Measurements from ENCODE around the gene RNF125. TPM values are rescaled to one million over a fixed set of nuclear protein-coding genes. Genes with fewer than 3 reads are reported as not detected.

RNF125 gene
- total and polyA plus RNA-seq, 9 of the 15 experiments (the other 6 are each of a cell fraction or from before 2014, with no cell fraction given) = 0.01 to 0.29 (median 0.07) TPM; not detected in 1

DNA sequence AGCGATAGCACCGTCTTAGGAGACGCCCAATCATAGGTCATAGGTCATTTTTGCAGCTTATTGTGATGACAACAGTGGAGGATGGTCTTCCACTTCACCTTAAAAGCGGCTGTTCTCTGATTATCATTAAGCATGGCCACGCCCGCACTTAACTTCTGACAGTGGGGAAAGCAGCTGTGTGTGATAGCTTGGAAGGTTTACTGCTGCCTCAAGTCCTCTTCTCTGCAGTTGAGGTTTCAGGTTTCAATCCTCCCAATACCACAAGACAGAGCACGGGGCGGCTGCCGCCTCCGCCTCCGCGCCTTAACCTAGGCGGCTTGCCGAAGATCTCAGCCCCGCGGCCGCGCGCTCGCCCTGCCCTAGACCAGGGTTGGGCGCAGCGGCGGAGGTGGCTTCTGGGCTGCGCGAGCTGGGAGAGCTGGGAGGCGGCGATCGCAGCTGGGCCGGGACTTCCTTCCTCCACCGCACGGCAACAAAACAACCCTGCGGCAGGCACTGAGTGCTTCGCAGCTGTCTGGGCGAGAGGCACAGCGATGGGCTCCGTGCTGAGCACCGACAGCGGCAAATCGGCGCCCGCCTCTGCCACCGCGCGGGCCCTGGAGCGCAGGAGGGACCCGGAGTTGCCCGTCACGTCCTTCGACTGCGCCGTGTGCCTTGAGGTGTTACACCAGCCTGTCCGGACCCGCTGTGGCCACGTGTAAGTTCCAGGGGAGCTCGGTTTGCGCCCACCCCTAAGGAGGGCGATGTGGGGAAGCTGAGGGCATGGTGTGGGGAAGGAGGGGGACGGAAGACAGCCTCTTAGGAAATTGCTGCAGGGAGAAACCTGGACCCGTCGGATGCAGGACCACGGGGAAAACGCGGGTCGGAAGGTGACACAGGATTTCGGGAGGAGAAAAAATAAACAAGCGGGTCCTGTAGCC lies at the start of gene RNF125 (continued):
- TF ChIP-seq KDM5B (IDR thresholded peaks at IDR 0.05; ENCODE audit: insufficient replicate concordance, low read depth, low read length) (peak; percentile 52), RBFOX2 (IDR thresholded peaks at IDR 0.05; ENCODE audit: low read depth, low read length) (peak; percentile 41; the same call in 1 of the 2 replicates), PHF20 (IDR thresholded peaks at IDR 0.05; ENCODE audit: partially characterized antibody) (peak; percentile 56), ZNF780A (CRISPR knock-in tag; IDR thresholded peaks at IDR 0.05) (no peak), SP1 (CRISPR knock-in tag; IDR thresholded peaks at IDR 0.05) (0 out of 2 replicates have a peak, but pooled peaks have one; percentile 14), ILK (tag; IDR thresholded peaks at IDR 0.05; ENCODE audit: borderline replicate concordance, low read depth) (no peak), JUND (IDR thresholded peaks at IDR 0.05; ENCODE audit: borderline replicate concordance, low read depth, low read length) (peak; percentile 39; the same call in 1 of the 2 replicates), JUND (tag; IDR thresholded peaks at IDR 0.05; ENCODE audit: borderline replicate concordance, low read depth, low read length) (peak; percentile 12; the same call in 1 of the 3 replicates), TAF1 (IDR thresholded peaks at IDR 0.05; ENCODE audit: control insufficient read depth, extremely low read depth, insufficient read depth, low read length, severe bottlenecking) (no peak), ZNF12 (CRISPR knock-in tag; IDR thresholded peaks at IDR 0.05) (no peak), TBP (optimal IDR thresholded peaks at IDR 0.05; ENCODE audit: low read depth, low read length) (peak; percentile 9), CREB1 (IDR thresholded peaks at IDR 0.05) (0 out of 2 replicates have a peak, but pooled peaks have one; percentile 34), CREB1 (CRISPR knock-in tag; IDR thresholded peaks at IDR 0.05) (no peak), WHSC1 (IDR thresholded peaks at IDR 0.05; ENCODE audit: low read length) (no peak), ZNF696 (CRISPR knock-in tag; conservative IDR thresholded peaks at IDR 0.05) (no peak), CBFA2T3 (IDR thresholded peaks at IDR 0.05) (peak; percentile 82), MEF2D (tag; conservative IDR thresholded peaks at IDR 0.05; ENCODE audit: low read depth) (no peak)
- TF ChIP-seq, protein P1, sequence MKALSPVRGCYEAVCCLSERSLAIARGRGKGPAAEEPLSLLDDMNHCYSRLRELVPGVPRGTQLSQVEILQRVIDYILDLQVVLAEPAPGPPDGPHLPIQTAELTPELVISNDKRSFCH (CRISPR knock-in tag; IDR thresholded peaks at IDR 0.05) = no peak
- TF ChIP-seq, protein P1 (tag; IDR thresholded peaks at IDR 0.05) = 0 out of 2 replicates have a peak, but pooled peaks have one; percentile 44
- TF ChIP-seq, protein P2, sequence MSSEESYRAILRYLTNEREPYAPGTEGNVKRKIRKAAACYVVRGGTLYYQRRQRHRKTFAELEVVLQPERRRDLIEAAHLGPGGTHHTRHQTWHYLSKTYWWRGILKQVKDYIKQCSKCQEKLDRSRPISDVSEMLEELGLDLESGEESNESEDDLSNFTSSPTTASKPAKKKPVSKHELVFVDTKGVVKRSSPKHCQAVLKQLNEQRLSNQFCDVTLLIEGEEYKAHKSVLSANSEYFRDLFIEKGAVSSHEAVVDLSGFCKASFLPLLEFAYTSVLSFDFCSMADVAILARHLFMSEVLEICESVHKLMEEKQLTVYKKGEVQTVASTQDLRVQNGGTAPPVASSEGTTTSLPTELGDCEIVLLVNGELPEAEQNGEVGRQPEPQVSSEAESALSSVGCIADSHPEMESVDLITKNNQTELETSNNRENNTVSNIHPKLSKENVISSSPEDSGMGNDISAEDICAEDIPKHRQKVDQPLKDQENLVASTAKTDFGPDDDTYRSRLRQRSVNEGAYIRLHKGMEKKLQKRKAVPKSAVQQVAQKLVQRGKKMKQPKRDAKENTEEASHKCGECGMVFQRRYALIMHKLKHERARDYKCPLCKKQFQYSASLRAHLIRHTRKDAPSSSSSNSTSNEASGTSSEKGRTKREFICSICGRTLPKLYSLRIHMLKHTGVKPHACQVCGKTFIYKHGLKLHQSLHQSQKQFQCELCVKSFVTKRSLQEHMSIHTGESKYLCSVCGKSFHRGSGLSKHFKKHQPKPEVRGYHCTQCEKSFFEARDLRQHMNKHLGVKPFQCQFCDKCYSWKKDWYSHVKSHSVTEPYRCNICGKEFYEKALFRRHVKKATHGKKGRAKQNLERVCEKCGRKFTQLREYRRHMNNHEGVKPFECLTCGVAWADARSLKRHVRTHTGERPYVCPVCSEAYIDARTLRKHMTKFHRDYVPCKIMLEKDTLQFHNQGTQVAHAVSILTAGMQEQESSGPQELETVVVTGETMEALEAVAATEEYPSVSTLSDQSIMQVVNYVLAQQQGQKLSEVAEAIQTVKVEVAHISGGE (CRISPR knock-in tag; IDR thresholded peaks at IDR 0.05) = no peak
- TF ChIP-seq, protein P3, sequence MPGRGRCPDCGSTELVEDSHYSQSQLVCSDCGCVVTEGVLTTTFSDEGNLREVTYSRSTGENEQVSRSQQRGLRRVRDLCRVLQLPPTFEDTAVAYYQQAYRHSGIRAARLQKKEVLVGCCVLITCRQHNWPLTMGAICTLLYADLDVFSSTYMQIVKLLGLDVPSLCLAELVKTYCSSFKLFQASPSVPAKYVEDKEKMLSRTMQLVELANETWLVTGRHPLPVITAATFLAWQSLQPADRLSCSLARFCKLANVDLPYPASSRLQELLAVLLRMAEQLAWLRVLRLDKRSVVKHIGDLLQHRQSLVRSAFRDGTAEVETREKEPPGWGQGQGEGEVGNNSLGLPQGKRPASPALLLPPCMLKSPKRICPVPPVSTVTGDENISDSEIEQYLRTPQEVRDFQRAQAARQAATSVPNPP (IDR thresholded peaks at IDR 0.05; ENCODE audit: borderline replicate concordance, insufficient read depth, insufficient read length) = no peak
